ENCODE results near the gene SRGN. TPM values are rescaled to one million over a fixed set of nuclear protein-coding genes. Genes with fewer than 3 reads are reported as not detected.

Gene SRGN
- polyA plus RNA-seq, 3 donors: 1,724 to 3,407 (median 1,859) TPM

GRCh38 chr10:69043931-69044531 lies 43.9 kb upstream of the SRGN start:
- Mint-ChIP-seq H3K27me3 (ENCODE audit: low read depth in 3 of 3) (peaks cover 0 to 4% (median 0%) of the 10 kb centered on the region in 3 donors), H3K4me3 (peak overlapping the region; percentile 73 to 80), H3K36me3 (peaks cover 4 to 7% of the 10 kb centered on the region in 2 donors), H3K27ac (peak overlapping the region; percentile 99 to 100 (median 100)), H3K9me3 (no peaks in the 10 kb centered on the region), H3K4me1 (peaks cover 61% of the 10 kb centered on the region)
- WGBS (ENCODE audit: insufficient coverage): 44% methylated on average over 4 of the region's 10 CpGs
- intact Hi-C loops (cut with micrococcal nuclease): loop anchor here in 1 of 2 donors (2.0 kb wide), 1 partner anchor 21 kb away; no protein-coding TSS in a partner anchor
- peak overlapping the region in 2 of 3 experiments; percentile 10 to 34 for H3K4me3 ChIP-seq (replicated peaks in 1 of 3; ENCODE audit: low read depth in 2 of 3, low read length in 3 of 3)
- TF ChIP-seq CTCF (IDR thresholded peaks at IDR 0.05): no peak
- H3K27me3 ChIP-seq (ENCODE audit: control insufficient read depth in 2 of 2, insufficient read depth in 2 of 2, low read length in 2 of 2): no peaks in the 10 kb centered on the region
- no peaks in the 10 kb centered on the region for H3K9me3 ChIP-seq (replicated peaks in 1 of 2; ENCODE audit: control insufficient read depth in 1 of 2, insufficient read depth in 1 of 2, low read length in 2 of 2)
- peak in 2 of 3 donors; percentile 54 to 55 for DNase-seq
- H3K4me1 ChIP-seq (ENCODE audit: control insufficient read depth in 1 of 2, insufficient read depth in 2 of 2, low read length in 2 of 2): peaks cover 59 to 61% of the 10 kb centered on the region in 2 donors
- no peaks in the 10 kb centered on the region for H4K20me1 ChIP-seq (ENCODE audit: insufficient read depth, low read length)
- peak overlapping the region; percentile 98 to 100 for H3K27ac ChIP-seq (ENCODE audit: low read depth in 1 of 2, low read length in 2 of 2)
- H2AFZ ChIP-seq (ENCODE audit: insufficient read depth, low read depth, low read length, poor library complexity, severe bottlenecking): no peak overlapping the region
- peak overlapping the region; percentile 57 for H3K4me2 ChIP-seq (replicated peaks; ENCODE audit: extremely low read depth, low read length, poor library complexity, severe bottlenecking)
- H3K9ac ChIP-seq (ENCODE audit: insufficient read depth, low read length, poor library complexity, severe bottlenecking): peak overlapping the region; percentile 37
- no peaks in the 10 kb centered on the region for H3K36me3 ChIP-seq (replicated peaks in 1 of 2; ENCODE audit: control insufficient read depth in 1 of 2, insufficient read depth in 2 of 2, low read length in 2 of 2)
- H3K79me2 ChIP-seq (ENCODE audit: insufficient read depth, low read length): peaks cover 31% of the 10 kb centered on the region

- no peaks in the 10 kb centered on the region for H4K20me1 ChIP-seq (ENCODE audit: insufficient read depth, low read length)
- H2AFZ ChIP-seq (ENCODE audit: insufficient read depth, low read depth, low read length, poor library complexity, severe bottlenecking): no peak overlapping the region
- Mint-ChIP-seq H3K4me1 (peaks cover 66% of the 10 kb centered on the region), H3K4me3 (peak overlapping the region; percentile 73 to 80), H3K27me3 (ENCODE audit: low read depth in 3 of 3) (peaks cover 0 to 4% (median 0%) of the 10 kb centered on the region in 3 donors), H3K27ac (peak overlapping the region; percentile 99 to 100 (median 100)), H3K9me3 (no peaks in the 10 kb centered on the region), H3K36me3 (peaks cover 4 to 7% of the 10 kb centered on the region in 2 donors)
- no peaks in the 10 kb centered on the region for H3K36me3 ChIP-seq (replicated peaks in 1 of 2; ENCODE audit: control insufficient read depth in 1 of 2, insufficient read depth in 2 of 2, low read length in 2 of 2)
- TF ChIP-seq CTCF (IDR thresholded peaks at IDR 0.05): no peak
- peak overlapping the region; percentile 98 to 100 for H3K27ac ChIP-seq (ENCODE audit: low read depth in 1 of 2, low read length in 2 of 2)
- peaks cover 31% of the 10 kb centered on the region for H3K79me2 ChIP-seq (ENCODE audit: insufficient read depth, low read length)
- DNase-seq: peak; percentile 62 to 84 (median 83)
- intact Hi-C loops (cut with micrococcal nuclease): loop anchor here in 1 of 2 donors (2.0 kb wide), 1 partner anchor 20 kb away; no protein-coding TSS in a partner anchor
- peak overlapping the region; percentile 79 for H3K9ac ChIP-seq (ENCODE audit: insufficient read depth, low read length, poor library complexity, severe bottlenecking)
- no CpG with 5 or more reads among the region's 1 CpG for WGBS (ENCODE audit: insufficient coverage)
- H3K9me3 ChIP-seq (replicated peaks in 1 of 2; ENCODE audit: control insufficient read depth in 1 of 2, insufficient read depth in 1 of 2, low read length in 2 of 2): no peaks in the 10 kb centered on the region
- H3K4me1 ChIP-seq (ENCODE audit: control insufficient read depth in 1 of 2, insufficient read depth in 2 of 2, low read length in 2 of 2): peaks cover 64 to 66% of the 10 kb centered on the region in 2 donors
- H3K4me2 ChIP-seq (replicated peaks; ENCODE audit: extremely low read depth, low read length, poor library complexity, severe bottlenecking): peak overlapping the region; percentile 57
- peak overlapping the region in 2 of 3 experiments; percentile 10 to 58 for H3K4me3 ChIP-seq (replicated peaks in 1 of 3; ENCODE audit: low read depth in 2 of 3, low read length in 3 of 3)
- H3K27me3 ChIP-seq (ENCODE audit: control insufficient read depth in 2 of 2, insufficient read depth in 2 of 2, low read length in 2 of 2): no peaks in the 10 kb centered on the region
These were observed 43.4 kb upstream of the SRGN start for GRCh38 chr10:69044546-69044945.

Measured in CD14-positive monocyte (primary cell).